HL-60 (cell line): ENCODE data around the gene ATE1.

Experiments
- TF ChIP-seq, protein P1 (sequence below): IDR thresholded peaks from one replicate; pipeline ENCODE4 v1.5.1; 2011; ENCODE audit warnings: low read length, control low read depth, inconsistent platforms; ENCODE audit not compliant: insufficient read depth
- TF ChIP-seq, protein P2 (sequence below): IDR thresholded peaks from 2 replicates; pipeline ENCODE4 v1.6.1; 2012; ENCODE audit warnings: low read depth; ENCODE audit not compliant: insufficient replicate concordance

DNA sequence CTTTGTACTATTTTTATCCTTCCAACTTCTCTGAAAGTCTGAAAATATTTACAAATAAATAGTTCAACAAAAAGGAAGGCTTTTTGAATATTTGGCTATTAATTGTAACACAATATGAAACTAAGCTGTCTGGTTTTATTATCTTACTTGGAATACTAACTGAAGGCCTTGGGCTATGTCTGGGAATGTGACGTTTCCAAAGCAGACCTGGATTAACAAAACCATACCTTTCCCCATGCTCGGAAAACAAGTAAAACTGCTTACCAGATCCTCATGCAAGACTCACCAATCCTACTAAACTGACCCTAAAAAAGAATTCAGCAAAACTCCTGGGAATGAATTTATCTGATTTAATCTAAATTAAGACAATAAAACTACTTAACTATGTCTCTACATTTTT lies 116.4 kb downstream of the ATE1 start:
- TF ChIP-seq, protein P1, sequence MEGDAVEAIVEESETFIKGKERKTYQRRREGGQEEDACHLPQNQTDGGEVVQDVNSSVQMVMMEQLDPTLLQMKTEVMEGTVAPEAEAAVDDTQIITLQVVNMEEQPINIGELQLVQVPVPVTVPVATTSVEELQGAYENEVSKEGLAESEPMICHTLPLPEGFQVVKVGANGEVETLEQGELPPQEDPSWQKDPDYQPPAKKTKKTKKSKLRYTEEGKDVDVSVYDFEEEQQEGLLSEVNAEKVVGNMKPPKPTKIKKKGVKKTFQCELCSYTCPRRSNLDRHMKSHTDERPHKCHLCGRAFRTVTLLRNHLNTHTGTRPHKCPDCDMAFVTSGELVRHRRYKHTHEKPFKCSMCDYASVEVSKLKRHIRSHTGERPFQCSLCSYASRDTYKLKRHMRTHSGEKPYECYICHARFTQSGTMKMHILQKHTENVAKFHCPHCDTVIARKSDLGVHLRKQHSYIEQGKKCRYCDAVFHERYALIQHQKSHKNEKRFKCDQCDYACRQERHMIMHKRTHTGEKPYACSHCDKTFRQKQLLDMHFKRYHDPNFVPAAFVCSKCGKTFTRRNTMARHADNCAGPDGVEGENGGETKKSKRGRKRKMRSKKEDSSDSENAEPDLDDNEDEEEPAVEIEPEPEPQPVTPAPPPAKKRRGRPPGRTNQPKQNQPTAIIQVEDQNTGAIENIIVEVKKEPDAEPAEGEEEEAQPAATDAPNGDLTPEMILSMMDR = no peak
- TF ChIP-seq, protein P2, sequence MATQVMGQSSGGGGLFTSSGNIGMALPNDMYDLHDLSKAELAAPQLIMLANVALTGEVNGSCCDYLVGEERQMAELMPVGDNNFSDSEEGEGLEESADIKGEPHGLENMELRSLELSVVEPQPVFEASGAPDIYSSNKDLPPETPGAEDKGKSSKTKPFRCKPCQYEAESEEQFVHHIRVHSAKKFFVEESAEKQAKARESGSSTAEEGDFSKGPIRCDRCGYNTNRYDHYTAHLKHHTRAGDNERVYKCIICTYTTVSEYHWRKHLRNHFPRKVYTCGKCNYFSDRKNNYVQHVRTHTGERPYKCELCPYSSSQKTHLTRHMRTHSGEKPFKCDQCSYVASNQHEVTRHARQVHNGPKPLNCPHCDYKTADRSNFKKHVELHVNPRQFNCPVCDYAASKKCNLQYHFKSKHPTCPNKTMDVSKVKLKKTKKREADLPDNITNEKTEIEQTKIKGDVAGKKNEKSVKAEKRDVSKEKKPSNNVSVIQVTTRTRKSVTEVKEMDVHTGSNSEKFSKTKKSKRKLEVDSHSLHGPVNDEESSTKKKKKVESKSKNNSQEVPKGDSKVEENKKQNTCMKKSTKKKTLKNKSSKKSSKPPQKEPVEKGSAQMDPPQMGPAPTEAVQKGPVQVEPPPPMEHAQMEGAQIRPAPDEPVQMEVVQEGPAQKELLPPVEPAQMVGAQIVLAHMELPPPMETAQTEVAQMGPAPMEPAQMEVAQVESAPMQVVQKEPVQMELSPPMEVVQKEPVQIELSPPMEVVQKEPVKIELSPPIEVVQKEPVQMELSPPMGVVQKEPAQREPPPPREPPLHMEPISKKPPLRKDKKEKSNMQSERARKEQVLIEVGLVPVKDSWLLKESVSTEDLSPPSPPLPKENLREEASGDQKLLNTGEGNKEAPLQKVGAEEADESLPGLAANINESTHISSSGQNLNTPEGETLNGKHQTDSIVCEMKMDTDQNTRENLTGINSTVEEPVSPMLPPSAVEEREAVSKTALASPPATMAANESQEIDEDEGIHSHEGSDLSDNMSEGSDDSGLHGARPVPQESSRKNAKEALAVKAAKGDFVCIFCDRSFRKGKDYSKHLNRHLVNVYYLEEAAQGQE = no peak
